GM19395 (cell line): ENCODE data around the gene SLC7A14.

ENCODE experiments used
- ATAC-seq: cut with Tn5 transposase; IDR thresholded peaks from one replicate; pipeline ENCODE4 v1.9.1; 2021; ENCODE audit warnings: mild to moderate bottlenecking, moderate library complexity; ENCODE audit not compliant: unreplicated experiment

The SLC7A14 gene

GRCh38 chr3:170431054-170431453, 154.8 kb downstream of the SLC7A14 start:
- no peak for ATAC-seq

DNA sequence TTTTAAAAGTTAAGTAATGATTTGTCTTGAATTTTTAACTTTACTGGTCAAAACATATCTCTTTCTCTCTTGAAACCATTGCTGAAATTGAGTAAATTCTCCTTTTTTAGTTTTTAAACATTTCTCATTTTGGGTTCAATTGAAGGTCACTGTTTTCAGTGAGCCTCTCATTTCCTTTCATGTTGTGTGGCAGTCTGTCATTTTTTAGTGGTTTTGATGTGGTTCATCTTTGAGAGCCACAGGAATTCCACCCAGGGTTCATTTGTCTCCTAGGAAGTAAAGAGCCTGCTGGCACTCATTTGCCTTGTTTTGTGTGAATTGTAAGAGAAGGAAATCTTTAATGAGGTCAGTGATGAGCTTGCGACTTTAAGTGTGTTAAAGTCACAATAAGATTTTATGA, 156.8 kb downstream of the SLC7A14 start:
- ATAC-seq, result peak; percentile 81

DNA sequence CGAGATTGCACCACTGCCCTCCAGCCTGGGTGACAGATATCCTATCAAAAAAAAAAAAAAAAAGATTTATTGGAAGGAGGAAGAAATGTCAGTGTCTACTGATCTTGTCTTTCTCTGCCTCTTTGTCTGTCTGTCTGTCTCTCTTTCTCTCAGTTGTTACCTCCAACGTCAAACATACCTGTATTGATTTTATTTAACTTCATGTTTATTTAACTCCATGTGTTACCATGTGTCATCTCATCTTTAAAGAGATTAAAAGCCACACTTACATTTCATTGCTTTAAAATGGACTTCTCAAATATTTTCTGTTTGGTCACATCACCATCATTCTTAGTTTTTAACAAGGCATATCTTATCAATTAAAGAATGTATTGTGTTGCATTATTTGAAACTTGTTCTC, 157.8 kb downstream of the SLC7A14 start:
- ATAC-seq, result no peak

- ATAC-seq, result no peak
Observed at GRCh38 chr3:170426240-170426797, 159.6 kb downstream of the SLC7A14 start.

DNA sequence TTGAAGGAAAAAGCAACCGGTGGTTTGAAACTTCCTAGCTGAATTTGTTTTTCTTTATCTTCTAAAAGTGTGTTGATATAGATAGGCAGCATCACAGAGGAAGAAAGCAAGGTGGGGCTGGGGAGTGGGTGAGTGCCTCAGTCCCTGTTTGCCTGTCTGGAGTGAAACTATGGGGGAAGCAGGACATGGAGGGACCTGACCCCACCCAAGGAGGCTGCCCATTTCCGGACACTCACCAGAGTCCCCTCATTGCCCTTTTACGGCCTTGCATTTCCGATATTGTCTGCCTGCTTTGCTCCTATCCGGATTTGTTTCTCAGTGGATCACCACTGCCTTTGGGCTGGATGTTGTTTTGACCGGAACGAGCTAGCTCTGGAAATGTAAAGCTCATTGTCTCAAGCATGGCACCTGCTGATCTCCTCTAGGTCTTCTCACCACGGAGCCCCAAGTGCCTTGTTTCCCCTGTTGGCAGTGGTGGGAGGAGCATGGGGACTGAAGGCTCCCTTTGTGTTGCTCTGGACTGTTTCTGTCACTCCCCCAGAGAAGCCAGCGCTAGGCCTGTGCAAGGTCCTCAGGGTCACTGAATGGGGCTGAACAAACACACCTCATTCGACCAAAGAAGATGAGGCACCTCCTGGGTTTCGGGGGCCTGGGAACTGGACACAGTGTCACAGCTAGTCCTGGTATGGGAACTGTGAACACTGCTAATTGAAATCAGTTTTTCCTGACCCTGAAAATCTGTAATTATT, 160.2 kb downstream of the SLC7A14 start:
- no peak for ATAC-seq

DNA sequence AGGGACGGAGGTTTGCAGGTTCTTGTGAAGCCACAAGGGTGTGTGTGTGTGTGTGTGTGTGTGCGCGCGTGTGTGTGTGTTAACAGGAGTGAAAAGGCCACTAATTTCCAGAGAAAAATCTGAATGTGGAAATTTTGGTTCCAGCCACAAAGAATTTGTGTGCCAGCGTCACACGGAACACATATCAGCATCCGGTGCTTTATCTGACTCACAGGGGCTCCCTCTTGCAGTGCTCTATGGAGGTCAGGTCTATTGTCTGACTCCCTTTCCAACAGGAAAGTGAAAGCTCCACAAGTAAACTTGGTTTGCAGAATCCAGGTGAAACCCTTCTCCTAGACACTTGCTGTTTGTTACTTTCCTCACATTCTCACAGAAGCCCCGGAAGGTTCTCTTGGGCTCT, 161.0 kb downstream of the SLC7A14 start:
- no peak for ATAC-seq

- ATAC-seq, result no peak
Observed at GRCh38 chr3:170423001-170423615, 162.8 kb downstream of the SLC7A14 start.

DNA sequence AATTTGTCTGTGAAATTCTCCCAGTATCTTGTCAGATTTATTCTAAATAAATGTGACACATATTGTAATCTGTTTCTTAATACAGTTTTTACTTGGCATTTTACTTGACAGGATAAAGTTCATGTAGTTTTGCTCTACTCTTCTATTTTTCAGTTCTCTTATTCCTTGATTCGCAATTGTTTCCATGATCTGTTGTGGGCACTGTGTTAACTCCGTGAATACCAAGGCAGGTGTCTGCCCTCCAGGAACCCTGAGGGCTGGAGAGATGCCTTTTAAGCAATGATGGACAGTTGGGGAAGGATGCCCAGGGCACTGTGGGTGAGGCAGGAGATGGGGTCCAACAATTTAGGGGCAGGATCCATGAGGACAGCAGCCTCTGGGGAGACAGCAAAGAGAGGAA, 164.1 kb downstream of the SLC7A14 start:
- no peak for ATAC-seq

GRCh38 chr3:170421111-170421641, 164.7 kb downstream of the SLC7A14 start:
- ATAC-seq, result no peak

DNA sequence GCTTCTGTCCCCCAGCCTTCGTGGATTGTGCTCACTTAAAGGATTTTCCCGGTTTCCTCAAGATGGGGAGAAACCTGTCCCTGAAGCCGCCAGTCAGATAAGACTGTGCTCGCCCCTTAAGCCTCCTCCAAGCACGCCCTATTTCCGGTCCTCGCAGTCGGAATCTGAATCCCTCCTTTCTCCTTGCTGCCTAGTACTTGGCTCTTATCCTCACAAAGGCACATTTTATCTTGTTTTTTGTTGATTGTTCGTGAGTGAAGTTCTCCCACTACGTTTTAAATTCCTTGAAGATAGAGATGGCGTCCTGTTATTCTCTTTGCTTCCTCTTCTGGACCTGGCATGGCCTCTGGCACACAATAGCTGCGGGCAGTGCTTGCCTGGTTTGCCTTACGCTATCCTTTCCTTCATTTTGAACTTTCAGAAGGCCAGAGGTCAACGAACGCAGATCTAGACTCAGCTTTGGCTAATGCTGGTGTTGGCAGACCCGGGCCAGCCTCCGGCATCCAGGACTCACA, 165.5 kb downstream of the SLC7A14 start:
- ATAC-seq, result no peak

DNA sequence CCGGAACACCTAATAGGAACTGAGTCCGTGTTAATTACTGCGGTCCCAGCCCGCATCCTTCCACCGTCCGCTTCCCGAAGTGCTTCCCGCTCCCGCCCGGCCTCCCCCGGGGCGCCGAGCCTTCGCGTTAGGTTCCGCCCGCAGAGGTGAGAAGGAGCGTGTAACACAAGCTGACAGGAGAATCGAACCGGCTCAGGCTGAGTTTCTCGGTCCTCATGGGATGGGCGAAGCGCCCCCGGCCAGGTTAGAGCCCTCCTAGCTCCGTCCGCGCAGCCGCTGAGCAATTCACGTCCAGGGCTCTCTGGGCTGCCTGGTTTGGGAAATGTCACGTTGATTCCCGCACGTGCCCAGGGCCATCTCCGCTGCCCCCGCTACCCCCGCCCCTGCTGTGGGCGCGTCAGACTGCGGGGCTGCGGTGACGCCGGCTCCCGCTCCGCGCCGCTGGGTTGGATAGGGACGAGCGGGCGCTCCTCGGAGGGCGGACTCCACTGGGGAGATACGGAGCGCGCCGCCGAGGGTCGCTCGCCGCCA, 166.3 kb downstream of the SLC7A14 start:
- ATAC-seq, result no peak

DNA sequence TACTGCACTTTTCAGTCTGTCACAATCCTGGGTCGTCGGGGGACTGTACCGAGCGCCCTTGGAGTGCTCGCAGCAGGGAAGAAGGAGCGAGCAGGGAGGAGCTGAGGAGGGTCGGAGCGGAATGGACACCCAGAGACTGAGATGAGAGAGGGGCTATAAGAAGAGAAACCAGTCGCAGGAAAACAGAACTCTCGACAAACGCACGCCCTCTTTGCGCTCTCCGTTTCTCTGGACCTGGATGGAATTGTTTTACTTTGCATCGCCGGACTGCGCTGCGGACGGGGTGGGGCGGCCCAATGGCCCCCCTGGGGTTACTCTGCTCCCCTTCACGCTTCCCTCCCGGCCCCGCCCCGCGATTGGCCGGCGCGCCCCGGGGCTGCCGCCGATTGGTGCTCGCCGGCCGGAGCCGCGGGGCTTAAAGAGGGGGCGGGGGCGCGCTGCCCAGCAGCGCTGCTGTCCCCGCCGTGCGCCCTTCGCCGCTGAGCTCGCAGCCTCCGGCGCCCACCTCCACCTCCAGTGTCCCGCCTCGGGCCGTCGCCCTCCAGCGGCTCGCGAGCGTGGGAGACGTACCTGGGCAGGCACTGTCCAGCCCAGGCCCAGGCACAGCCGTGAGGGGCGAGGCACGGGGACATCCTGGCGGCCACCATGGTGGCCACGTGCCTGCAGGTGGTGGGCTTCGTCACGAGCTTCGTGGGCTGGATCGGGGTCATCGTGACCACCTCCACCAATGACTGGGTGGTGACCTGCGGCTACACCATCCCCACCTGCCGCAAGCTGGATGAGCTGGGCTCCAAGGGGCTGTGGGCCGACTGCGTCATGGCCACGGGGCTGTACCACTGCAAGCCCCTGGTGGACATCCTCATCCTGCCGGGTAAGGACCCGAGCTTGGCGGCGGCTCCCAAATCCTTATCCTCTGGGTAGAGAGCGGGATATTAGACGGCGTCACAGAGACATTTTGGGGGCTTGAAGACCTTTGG, 167.2 kb downstream of the SLC7A14 start, which contains the start of gene CLDN11:
Gene CLDN11 (plus strand): TSS at position 447 of the 977 bp plus-strand sequence. CDS start 199 bp downstream, at position 646.
- no peak for ATAC-seq

GRCh38 chr3:170417090-170417489, 168.8 kb downstream of the SLC7A14 start:
- no peak for ATAC-seq

DNA sequence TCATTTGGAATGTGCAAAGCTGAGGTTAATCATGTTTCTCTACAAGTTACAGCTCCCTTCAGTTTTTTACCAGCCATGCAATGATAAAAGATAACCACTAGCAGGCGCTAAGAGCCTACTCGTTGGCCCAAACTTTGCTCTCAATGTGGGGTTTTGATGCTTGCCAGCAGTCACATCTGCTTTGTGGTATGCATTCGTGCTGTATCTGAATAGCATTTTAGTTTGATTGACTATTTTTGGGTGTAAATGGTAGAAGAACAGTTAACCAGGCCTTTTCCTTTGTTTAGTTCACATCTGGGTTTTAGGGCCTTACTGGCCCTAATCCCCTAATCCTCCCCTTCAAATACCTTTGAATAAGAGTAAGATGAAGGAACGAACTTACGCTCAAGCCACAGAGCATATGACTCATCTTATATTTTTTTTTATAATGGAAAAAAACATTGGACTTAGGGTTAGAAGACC, 171.6 kb downstream of the SLC7A14 start:
- peak; percentile 69 for ATAC-seq

GRCh38 chr3:170413291-170413690, 172.6 kb downstream of the SLC7A14 start:
- ATAC-seq, result no peak

GRCh38 chr3:170410428-170411029, 175.3 kb downstream of the SLC7A14 start:
- no peak for ATAC-seq
